Upper lobe of left lung (tissue), 6 donors: ENCODE results near the gene ENPP3. TPM values are rescaled to one million over a fixed set of nuclear protein-coding genes. Genes with fewer than 3 reads are reported as not detected.

ENCODE experiments used
- ATAC-seq, 2 donors: fragments of 200-7000 bp; cut with Tn5 transposase; one replicate each; pipeline ENCODE4 v1.9.1; 2022; ENCODE audit warnings: mild to moderate bottlenecking in 2 of 2, moderate library complexity in 2 of 2; ENCODE audit not compliant: low FRiP score in 2 of 2
- DNase-seq, 2 donors: peaks; one replicate each; pipeline ENCODE4 v3.0.0-alpha.2; 2019 to 2020
- H3K27ac ChIP-seq, 4 donors: fragments of 200-600 bp; sonication (generic); one replicate each; pipeline ENCODE4 v1.5.1; 2016 to 2019
- H3K27me3 ChIP-seq, 4 donors: fragments of 200-600 bp; sonication (generic); one replicate each; pipeline ENCODE4 v1.5.1; 2017 to 2019
- H3K36me3 ChIP-seq, 4 donors: fragments of 200-600 bp; sonication (generic); one replicate each; pipeline ENCODE4 v1.5.1; 2016 to 2019
- H3K4me1 ChIP-seq, 4 donors: fragments of 200-600 bp; sonication (generic); one replicate each; pipeline ENCODE4 v1.5.1; 2018 to 2019
- H3K4me3 ChIP-seq, 4 donors: fragments of 200-600 bp; sonication (generic); one replicate each; pipeline ENCODE4 v1.5.1; 2017 to 2019; ENCODE audit warnings: mild to moderate bottlenecking in 2 of 4, moderate library complexity in 1 of 4
- H3K9me3 ChIP-seq, 4 donors: fragments of 200-600 bp; sonication (generic); one replicate each; pipeline ENCODE4 v1.5.1; 2018 to 2019
- EP300 ChIP-seq, 4 donors: sonication (generic); formaldehyde crosslinking; IDR thresholded peaks; one replicate each; pipeline ENCODE4 v1.5.1; 2017; ENCODE audit warnings: antibody characterized with exemption in 4 of 4, control low read depth in 2 of 4
- POLR2A ChIP-seq, 4 donors: fragments of 450-650 bp; IDR thresholded peaks; one replicate each; pipeline ENCODE4 v1.5.1; 2016 to 2017; ENCODE audit warnings: antibody characterized with exemption in 4 of 4, mild to moderate bottlenecking in 2 of 4
- POLR2AphosphoS5 ChIP-seq, 2 donors: sonication (generic); formaldehyde crosslinking; IDR thresholded peaks; one replicate each; pipeline ENCODE4 v1.5.1; 2017; ENCODE audit warnings: antibody characterized with exemption in 2 of 2
- WGBS, 2 donors: methylation state at CpG; one replicate each; pipeline ENCODE4 v1.1.5; 2017 to 2018; 5-methylcytosine and 5-hydroxymethylcytosine counted together
- total RNA-seq, 6 donors: library from RNA; depleted of rRNA in 4 of 6; stranded (reverse); fragments of >200 nt in 4 of 6; gene quantifications; one replicate each; pipeline versions ENCODE4 v1.1.0 to v1.2.1, GENCODE V29; 2016 to 2021
- TF ChIP-seq, protein P1 (sequence below), 6 experiments: fragments of 450-650 bp in 4 of 6; fragments of 200-600 bp in 2 of 6; sonication (generic) in 2 of 6; IDR thresholded peaks; one replicate each; pipeline ENCODE4 v1.5.1; 2016 to 2019; ENCODE audit warnings: antibody characterized with exemption in 6 of 6
- donor health status: DM: no; HTN: no; CAD: no; lungs with moderate emphysema.
- donor health status: DM: no; HTN: yes; CAD: no; lungs with severe emphysema.

Gene ENPP3
- total RNA-seq, 6 donors from 2014 or later = under 0.01 to 2.1 (median 0.39) TPM

DNA sequence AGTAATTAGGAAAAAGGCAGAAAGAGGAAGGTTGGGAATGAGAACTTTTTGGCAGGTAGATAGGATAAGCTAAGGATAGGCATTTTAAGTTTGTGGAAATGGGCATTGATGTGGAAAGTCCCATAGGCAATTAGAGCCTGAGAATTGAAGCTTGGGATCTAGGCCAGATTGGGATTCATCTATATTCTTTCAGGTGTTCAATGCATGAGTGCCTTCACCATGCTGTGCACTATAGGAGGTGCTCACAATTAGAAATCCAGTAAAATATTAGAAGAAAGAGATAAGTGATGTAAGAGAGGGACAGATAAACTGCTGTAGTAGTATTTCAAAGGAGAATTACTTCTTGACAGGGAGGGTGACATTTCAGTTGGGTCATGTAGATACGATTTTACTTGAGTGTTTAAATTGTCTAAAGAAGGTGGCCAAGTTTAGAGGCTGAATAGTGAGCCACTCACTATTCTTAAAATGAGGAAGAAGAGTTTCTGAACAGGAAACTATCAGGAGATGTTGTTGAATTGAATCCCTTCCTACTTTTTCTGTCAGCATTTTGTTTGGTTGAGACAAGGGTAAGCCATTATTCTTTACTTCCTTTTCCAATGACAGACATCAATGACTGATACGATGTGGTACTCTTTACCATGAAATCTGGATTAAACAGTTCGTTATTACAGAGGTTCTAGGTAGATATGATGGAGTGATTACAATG, 104.7 kb downstream of the ENPP3 start:
- 36 to 46% methylated on average over 3 of the region's 3 CpGs for WGBS, 2 donors
- Histone ChIP-seq H3K27me3 (no peaks in the 10 kb centered on the region), H3K9me3 (no peaks in the 10 kb centered on the region), H3K4me3 (no peak overlapping the region), H3K36me3 (no peaks in the 10 kb centered on the region), H3K27ac (no peak overlapping the region), H3K4me1 (peaks cover 0 to 4% (median 0%) of the 10 kb centered on the region in 4 donors)
- TF ChIP-seq EP300 (IDR thresholded peaks at IDR 0.05) = no peak
- TF ChIP-seq POLR2A (IDR thresholded peaks at IDR 0.05) = no peak
- TF ChIP-seq, protein P1, sequence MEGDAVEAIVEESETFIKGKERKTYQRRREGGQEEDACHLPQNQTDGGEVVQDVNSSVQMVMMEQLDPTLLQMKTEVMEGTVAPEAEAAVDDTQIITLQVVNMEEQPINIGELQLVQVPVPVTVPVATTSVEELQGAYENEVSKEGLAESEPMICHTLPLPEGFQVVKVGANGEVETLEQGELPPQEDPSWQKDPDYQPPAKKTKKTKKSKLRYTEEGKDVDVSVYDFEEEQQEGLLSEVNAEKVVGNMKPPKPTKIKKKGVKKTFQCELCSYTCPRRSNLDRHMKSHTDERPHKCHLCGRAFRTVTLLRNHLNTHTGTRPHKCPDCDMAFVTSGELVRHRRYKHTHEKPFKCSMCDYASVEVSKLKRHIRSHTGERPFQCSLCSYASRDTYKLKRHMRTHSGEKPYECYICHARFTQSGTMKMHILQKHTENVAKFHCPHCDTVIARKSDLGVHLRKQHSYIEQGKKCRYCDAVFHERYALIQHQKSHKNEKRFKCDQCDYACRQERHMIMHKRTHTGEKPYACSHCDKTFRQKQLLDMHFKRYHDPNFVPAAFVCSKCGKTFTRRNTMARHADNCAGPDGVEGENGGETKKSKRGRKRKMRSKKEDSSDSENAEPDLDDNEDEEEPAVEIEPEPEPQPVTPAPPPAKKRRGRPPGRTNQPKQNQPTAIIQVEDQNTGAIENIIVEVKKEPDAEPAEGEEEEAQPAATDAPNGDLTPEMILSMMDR (IDR thresholded peaks at IDR 0.05) = no peak
- TF ChIP-seq POLR2AphosphoS5 (IDR thresholded peaks at IDR 0.05) = no peak
- ATAC-seq (no peak), DNase-seq (no peak)

- no peak for TF ChIP-seq EP300 (IDR thresholded peaks at IDR 0.05)
- TF ChIP-seq, protein P1 (IDR thresholded peaks at IDR 0.05) = no peak
- TF ChIP-seq POLR2A (IDR thresholded peaks at IDR 0.05) = no peak
- TF ChIP-seq POLR2AphosphoS5 (IDR thresholded peaks at IDR 0.05) = no peak
- ATAC-seq = no peak
Observed at GRCh38 chr6:131744432-131745287, 107.6 kb downstream of the ENPP3 start.

DNA sequence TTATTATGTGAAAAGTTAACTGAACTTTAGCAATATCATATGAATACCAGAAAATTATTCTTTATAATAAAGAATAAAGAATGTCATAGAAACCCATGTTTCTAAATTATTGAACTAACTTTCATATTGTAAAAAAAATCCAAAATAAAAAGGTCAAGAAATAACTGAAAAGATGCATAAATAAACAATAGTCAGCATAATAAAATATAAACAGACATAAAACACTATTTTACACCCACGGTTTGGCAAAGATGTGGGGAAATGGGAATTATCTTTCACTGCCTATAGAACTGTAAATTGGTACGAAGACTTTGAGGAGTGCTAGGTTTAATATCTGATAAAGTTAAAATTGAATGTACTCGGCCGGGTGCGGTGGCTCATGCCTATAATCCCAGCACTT, 108.4 kb downstream of the ENPP3 start:
- no peak for ATAC-seq
- TF ChIP-seq POLR2A (IDR thresholded peaks at IDR 0.05) (no peak), EP300 (IDR thresholded peaks at IDR 0.05) (no peak), POLR2AphosphoS5 (IDR thresholded peaks at IDR 0.05) (no peak)
- TF ChIP-seq, protein P1 (IDR thresholded peaks at IDR 0.05) = no peak

More at GRCh38 chr6:131744432-131745287, 107.6 kb downstream of the ENPP3 start:
- Histone ChIP-seq H3K27ac (no peak overlapping the region), H3K9me3 (no peaks in the 10 kb centered on the region), H3K4me1 (peaks cover 0 to 4% (median 0%) of the 10 kb centered on the region in 4 donors), H3K36me3 (no peaks in the 10 kb centered on the region), H3K27me3 (no peaks in the 10 kb centered on the region), H3K4me3 (no peak overlapping the region)
- 36 to 39% methylated on average over 6 of the region's 6 CpGs for WGBS, 2 donors
- DNase-seq = no peak

DNA sequence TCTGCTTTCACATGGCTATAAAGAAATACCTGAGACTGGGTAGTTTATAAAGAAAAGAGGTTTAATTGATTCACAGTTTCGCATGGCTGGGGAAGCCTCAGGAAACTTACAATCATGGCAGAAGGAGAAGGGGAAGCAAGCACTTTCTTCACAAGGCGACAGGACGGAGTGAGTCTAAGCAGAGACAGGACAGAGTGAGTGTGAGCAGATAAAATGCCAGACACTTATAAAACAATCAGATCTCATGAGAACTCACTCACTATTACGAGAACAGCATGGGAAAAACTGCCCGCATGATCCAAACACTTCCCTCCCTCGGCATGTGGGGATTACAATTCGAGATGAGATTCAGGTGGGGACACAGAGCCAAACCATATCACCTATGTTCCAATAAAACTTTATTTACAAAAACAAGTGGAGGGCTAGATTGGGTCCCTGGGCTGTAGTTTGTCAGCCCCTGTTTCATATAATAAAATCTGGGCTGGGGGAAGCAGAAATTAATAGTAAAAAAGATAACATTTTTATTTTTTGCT, 110.8 kb downstream of the ENPP3 start:
- peaks cover 0 to 4% (median 0%) of the 10 kb centered on the region in 4 donors for H3K4me1 ChIP-seq
- H3K9me3 ChIP-seq = no peaks in the 10 kb centered on the region
- H3K36me3 ChIP-seq = no peaks in the 10 kb centered on the region
- H3K4me3 ChIP-seq = no peak overlapping the region
- H3K27ac ChIP-seq = no peak overlapping the region
- no peaks in the 10 kb centered on the region for H3K27me3 ChIP-seq
- no peak for ATAC-seq
- no peak for TF ChIP-seq POLR2A (IDR thresholded peaks at IDR 0.05)
- TF ChIP-seq, protein P1 (IDR thresholded peaks at IDR 0.05) = no peak
- no peak for TF ChIP-seq POLR2AphosphoS5 (IDR thresholded peaks at IDR 0.05)
- TF ChIP-seq EP300 (IDR thresholded peaks at IDR 0.05) = no peak
- no peak for DNase-seq
- 74 to 90% methylated on average over 7 of the region's 7 CpGs for WGBS, 2 donors

More for the DNA sequence above, 108.4 kb downstream of the ENPP3 start:
- Histone ChIP-seq H3K27ac (no peak overlapping the region), H3K27me3 (no peaks in the 10 kb centered on the region), H3K36me3 (no peaks in the 10 kb centered on the region), H3K9me3 (no peaks in the 10 kb centered on the region), H3K4me3 (no peak overlapping the region), H3K4me1 (peaks cover 0 to 4% (median 0%) of the 10 kb centered on the region in 4 donors)
- WGBS, 2 donors = 91 to 92% methylated on average over 5 of the region's 5 CpGs
- DNase-seq = no peak
